ENCODE data around the gene RAB40C. TPM values are rescaled to one million over a fixed set of nuclear protein-coding genes. Genes with fewer than 3 reads are reported as not detected.

RAB40C gene
- total RNA-seq, 1 experiment from 2014 or later: 30.7 TPM

GRCh38 chr16:543301-544164 is 46.3 kb upstream of the RAB40C start:
- BruUV-seq (replicated peaks): no TSS peak
- in situ Hi-C loops (cut with HindIII; ENCODE audit: low pct_unique_long_range_greater_than_20kb, low sequenced_read_pairs) (no loop called here), intact Hi-C loops (cut with micrococcal nuclease; ENCODE audit: unreplicated experiment) (no loop called here)
- Histone ChIP-seq H3K27me3 (ENCODE audit: control insufficient read depth, insufficient read depth, low read length) (no peaks in the 10 kb centered on the region), H3K4me1 (ENCODE audit: control insufficient read depth, insufficient read depth, low read length) (0 out of 2 replicates have a peak, but pooled peaks cover 5% of the 10 kb centered on the region), H3K9me3 (ENCODE audit: control insufficient read depth, insufficient read depth, low read depth, low read length) (no peaks in the 10 kb centered on the region), H3K4me3 (ENCODE audit: low read depth in 2 of 2, low read length in 2 of 2) (no peak overlapping the region), H3K27ac (ENCODE audit: low read length) (no peak overlapping the region), H3K36me3 (ENCODE audit: control insufficient read depth, insufficient read depth, low read length) (no peaks in the 10 kb centered on the region)
- ChIA-PET POLR2A (interaction anchor here (0.5 kb wide), 1 partner anchor 409 kb away, joined by 4 read pairs; no protein-coding TSS in a partner anchor), CTCF (interaction anchor here (0.9 kb wide), 1 partner anchor 14 kb away, joined by 8 read pairs; no protein-coding TSS in a partner anchor)
- DNase-seq (ENCODE audit: low read depth, low spot score) (no peak), ATAC-seq (no peak)
- TF ChIP-seq CTCF (IDR thresholded peaks at IDR 0.05): no peak
- TF ChIP-seq POLR2AphosphoS5 (IDR thresholded peaks at IDR 0.05; ENCODE audit: low read depth, low read length): no peak
- TF ChIP-seq TCF7L2 (IDR thresholded peaks at IDR 0.05; ENCODE audit: low read depth, low read length): no peak
- TF ChIP-seq SIN3A (IDR thresholded peaks at IDR 0.05; ENCODE audit: borderline replicate concordance, insufficient read depth, low read depth, low read length): no peak
- no peak for TF ChIP-seq REST (IDR thresholded peaks at IDR 0.05; ENCODE audit: insufficient read depth in 1 of 2, low read depth in 2 of 2, low read length in 1 of 2)

GRCh38 chr16:544517-544916 is 45.3 kb upstream of the RAB40C start:
- CTCF ChIA-PET: no interaction called here
- in situ Hi-C loops (cut with HindIII; ENCODE audit: low pct_unique_long_range_greater_than_20kb, low sequenced_read_pairs): no loop called here
- POLR2A ChIA-PET: no interaction called here
- intact Hi-C loops (cut with micrococcal nuclease; ENCODE audit: unreplicated experiment): no loop called here
- no TSS peak for BruUV-seq (replicated peaks)
- no peak overlapping the region for H3K4me3 ChIP-seq (ENCODE audit: low read depth in 2 of 2, low read length in 2 of 2)
- H3K27ac ChIP-seq (ENCODE audit: low read length): no peak overlapping the region
- 0 out of 2 replicates have a peak, but pooled peaks cover 3% of the 10 kb centered on the region for H3K4me1 ChIP-seq (ENCODE audit: control insufficient read depth, insufficient read depth, low read length)
- ATAC-seq: no peak
- H3K9me3 ChIP-seq (ENCODE audit: control insufficient read depth, insufficient read depth, low read depth, low read length): no peaks in the 10 kb centered on the region
- H3K27me3 ChIP-seq (ENCODE audit: control insufficient read depth, insufficient read depth, low read length): no peaks in the 10 kb centered on the region
- no peaks in the 10 kb centered on the region for H3K36me3 ChIP-seq (ENCODE audit: control insufficient read depth, insufficient read depth, low read length)
- DNase-seq (ENCODE audit: low read depth, low spot score): no peak
- TF ChIP-seq TCF7L2 (IDR thresholded peaks at IDR 0.05; ENCODE audit: low read depth, low read length): no peak
- no peak for TF ChIP-seq REST (IDR thresholded peaks at IDR 0.05; ENCODE audit: insufficient read depth in 1 of 2, low read depth in 2 of 2, low read length in 1 of 2)
- TF ChIP-seq CTCF (IDR thresholded peaks at IDR 0.05): no peak
- TF ChIP-seq SIN3A (IDR thresholded peaks at IDR 0.05; ENCODE audit: borderline replicate concordance, insufficient read depth, low read depth, low read length): no peak
- no peak for TF ChIP-seq POLR2AphosphoS5 (IDR thresholded peaks at IDR 0.05; ENCODE audit: low read depth, low read length)
